Chondrocyte (in vitro differentiated cells): ENCODE data around the gene CASP4. TPM values are rescaled to one million over a fixed set of nuclear protein-coding genes. Genes with fewer than 3 reads are reported as not detected.

ENCODE experiments used
- DNase-seq: peaks from one replicate; pipeline ENCODE4 v3.0.0; 2021; ENCODE audit warnings: mixed read lengths, low spot score
- H3K27ac Mint-ChIP-seq: one replicate; pipeline ENCODE4 v1.8.0; 2021; ENCODE audit warnings: mild to moderate bottlenecking, moderate library complexity, mixed read lengths; ENCODE audit not compliant: unreplicated experiment
- H3K27me3 Mint-ChIP-seq: 2 replicates; pipeline ENCODE4 v1.8.0; 2021; ENCODE audit warnings: low read depth, mixed read lengths
- H3K36me3 Mint-ChIP-seq: 2 replicates; pipeline ENCODE4 v1.8.0; 2021; ENCODE audit warnings: low read depth, mixed read lengths
- H3K4me1 Mint-ChIP-seq: 2 replicates; pipeline ENCODE4 v1.8.0; 2021; ENCODE audit warnings: low read depth, mild to moderate bottlenecking, mixed read lengths
- H3K4me3 Mint-ChIP-seq: one replicate; pipeline ENCODE4 v1.8.0; 2021; ENCODE audit warnings: mild to moderate bottlenecking, moderate library complexity, mixed read lengths; ENCODE audit not compliant: unreplicated experiment
- H3K9me3 Mint-ChIP-seq: 2 replicates; pipeline ENCODE4 v1.8.0; 2021; ENCODE audit warnings: low read depth, mixed read lengths
- total RNA-seq: library from RNA; stranded (reverse); gene quantifications from 3 replicates; pipeline ENCODE4 v1.2.1, GENCODE V29; 2021
- TF ChIP-seq, protein P1 (sequence below): fragments of 200-600 bp; sonication (generic); IDR thresholded peaks from 2 replicates; pipeline ENCODE4 v1.5.0; 2021; ENCODE audit warnings: antibody characterized with exemption, mild to moderate bottlenecking, moderate library complexity

The CASP4 gene
- total RNA-seq, 1 donor from 2014 or later, result 1.2 TPM

DNA sequence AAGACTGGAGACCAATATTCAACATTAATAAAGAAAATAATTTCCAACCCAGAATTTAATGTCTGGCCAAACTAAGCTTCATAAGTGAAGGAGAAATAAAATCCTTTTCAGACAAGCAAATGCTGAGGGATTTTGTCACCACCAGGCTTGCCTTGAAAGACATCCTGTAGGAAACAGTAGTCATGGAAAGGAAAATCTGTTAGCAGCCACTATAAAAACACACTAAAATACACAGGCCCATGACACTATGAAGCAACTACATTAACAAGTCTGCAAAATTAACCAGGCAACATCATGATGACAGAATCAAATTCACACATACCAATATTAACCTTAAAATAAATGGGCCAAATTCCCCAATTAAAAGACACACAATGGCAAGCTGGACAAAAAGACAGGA lies 2.4 kb upstream of the CASP4 start:
- H3K4me3 Mint-ChIP-seq, result no peak overlapping the region
- no peaks in the 10 kb centered on the region for H3K27me3 Mint-ChIP-seq
- no peak for DNase-seq
- no peaks in the 10 kb centered on the region for H3K36me3 Mint-ChIP-seq
- H3K27ac Mint-ChIP-seq, result no peak overlapping the region
- peaks cover 39% of the 10 kb centered on the region for H3K9me3 Mint-ChIP-seq
- peaks cover 16% of the 10 kb centered on the region for H3K4me1 Mint-ChIP-seq
- TF ChIP-seq, protein P1, sequence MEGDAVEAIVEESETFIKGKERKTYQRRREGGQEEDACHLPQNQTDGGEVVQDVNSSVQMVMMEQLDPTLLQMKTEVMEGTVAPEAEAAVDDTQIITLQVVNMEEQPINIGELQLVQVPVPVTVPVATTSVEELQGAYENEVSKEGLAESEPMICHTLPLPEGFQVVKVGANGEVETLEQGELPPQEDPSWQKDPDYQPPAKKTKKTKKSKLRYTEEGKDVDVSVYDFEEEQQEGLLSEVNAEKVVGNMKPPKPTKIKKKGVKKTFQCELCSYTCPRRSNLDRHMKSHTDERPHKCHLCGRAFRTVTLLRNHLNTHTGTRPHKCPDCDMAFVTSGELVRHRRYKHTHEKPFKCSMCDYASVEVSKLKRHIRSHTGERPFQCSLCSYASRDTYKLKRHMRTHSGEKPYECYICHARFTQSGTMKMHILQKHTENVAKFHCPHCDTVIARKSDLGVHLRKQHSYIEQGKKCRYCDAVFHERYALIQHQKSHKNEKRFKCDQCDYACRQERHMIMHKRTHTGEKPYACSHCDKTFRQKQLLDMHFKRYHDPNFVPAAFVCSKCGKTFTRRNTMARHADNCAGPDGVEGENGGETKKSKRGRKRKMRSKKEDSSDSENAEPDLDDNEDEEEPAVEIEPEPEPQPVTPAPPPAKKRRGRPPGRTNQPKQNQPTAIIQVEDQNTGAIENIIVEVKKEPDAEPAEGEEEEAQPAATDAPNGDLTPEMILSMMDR, result no peak

DNA sequence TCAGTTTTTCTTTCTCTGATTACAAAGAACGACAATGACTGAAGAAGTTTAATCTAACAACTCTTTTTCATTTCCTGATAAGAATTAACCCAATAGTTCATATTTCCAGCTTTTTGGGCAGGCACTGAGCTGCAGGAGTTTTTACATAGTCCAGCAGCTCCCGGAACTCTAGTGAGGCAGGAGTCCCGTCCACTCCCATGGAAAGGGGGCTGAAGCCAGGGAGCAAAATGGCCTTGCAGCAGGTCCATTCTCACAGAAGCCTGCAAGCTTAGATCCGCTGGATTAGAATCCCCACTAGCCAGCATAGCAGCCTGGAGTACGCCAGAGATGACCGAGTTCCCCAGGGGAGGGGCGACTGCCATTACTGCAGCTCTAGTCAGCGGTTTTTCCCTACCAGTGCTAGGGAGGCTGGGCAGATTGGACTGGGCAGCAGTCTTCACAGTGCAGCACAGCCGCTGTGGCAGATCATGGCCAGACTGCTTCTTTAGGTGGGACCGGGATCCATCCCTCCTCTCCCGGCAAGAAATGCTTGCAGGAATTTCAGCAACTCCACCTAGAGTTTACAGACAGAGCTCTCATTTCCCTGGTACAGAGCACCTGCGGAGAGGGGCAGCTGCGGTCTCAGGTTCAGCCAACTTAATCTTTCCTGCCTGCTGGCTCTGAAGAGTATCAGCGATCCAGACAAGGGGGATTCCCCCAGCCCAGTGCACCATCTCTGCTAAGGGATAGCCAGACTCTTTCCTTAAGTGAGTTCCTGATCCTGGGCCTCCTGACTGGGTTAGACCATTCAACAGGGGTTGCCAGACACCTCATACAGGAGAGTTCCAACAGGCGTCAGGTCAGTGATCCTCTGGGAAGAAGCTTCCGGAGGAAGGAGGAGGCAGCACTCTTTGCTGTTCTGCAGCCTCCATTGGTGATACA lies 742 bp upstream of the CASP4 start:
- peaks cover 16% of the 10 kb centered on the region for H3K4me1 Mint-ChIP-seq
- H3K27me3 Mint-ChIP-seq, result no peaks in the 10 kb centered on the region

DNA sequence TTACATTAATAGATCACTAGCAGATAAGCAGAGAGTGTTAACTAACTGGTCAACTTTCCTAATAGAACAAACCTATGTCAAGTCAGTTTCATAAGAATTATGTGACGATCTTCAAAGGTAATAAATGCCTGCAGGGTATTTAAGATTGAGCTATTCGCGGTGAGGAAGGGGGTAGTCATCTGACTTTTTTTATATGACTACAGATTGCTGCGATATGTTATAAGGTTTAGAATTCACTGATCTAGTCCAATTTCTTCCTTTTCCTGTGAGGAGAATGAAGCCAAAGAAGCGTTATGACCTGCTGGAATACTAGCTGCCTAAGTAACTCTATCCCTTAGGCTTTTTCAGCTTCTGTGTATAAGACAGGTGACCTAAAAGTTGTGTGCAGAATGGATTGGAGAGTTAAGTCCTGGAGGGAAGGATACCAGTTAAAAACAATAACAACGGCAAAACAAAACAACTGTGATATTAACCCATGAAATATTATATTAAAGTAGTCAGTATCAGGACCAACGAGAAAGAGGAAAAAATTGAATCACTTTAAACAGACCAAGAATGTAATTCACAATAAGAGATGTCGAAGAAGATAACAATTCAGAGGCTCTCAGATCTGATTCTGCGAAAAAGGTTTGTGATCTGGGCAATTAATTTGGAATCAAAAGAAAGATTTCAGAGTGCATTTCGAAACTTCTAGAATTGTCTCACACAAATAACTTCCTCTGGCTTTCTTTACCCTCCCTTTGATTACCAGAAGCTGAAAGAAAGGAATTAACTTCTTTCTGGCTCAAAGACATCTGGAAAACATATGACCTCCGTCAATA lies 630 bp downstream of the CASP4 start:
- H3K27ac Mint-ChIP-seq, result peak overlapping the region; percentile 20
- peaks cover 16% of the 10 kb centered on the region for H3K9me3 Mint-ChIP-seq
- H3K4me3 Mint-ChIP-seq, result peak overlapping the region; percentile 56
- TF ChIP-seq, protein P1, result no peak
- no peaks in the 10 kb centered on the region for H3K27me3 Mint-ChIP-seq
- peaks cover 16% of the 10 kb centered on the region for H3K4me1 Mint-ChIP-seq
- no peaks in the 10 kb centered on the region for H3K36me3 Mint-ChIP-seq
- DNase-seq, result no peak

More for the DNA sequence above, 742 bp upstream of the CASP4 start:
- TF ChIP-seq, protein P1, result no peak
- no peaks in the 10 kb centered on the region for H3K36me3 Mint-ChIP-seq
- DNase-seq, result no peak
- H3K9me3 Mint-ChIP-seq, result peaks cover 26% of the 10 kb centered on the region
- no peak overlapping the region for H3K27ac Mint-ChIP-seq
- H3K4me3 Mint-ChIP-seq, result peak overlapping the region; percentile 56

DNA sequence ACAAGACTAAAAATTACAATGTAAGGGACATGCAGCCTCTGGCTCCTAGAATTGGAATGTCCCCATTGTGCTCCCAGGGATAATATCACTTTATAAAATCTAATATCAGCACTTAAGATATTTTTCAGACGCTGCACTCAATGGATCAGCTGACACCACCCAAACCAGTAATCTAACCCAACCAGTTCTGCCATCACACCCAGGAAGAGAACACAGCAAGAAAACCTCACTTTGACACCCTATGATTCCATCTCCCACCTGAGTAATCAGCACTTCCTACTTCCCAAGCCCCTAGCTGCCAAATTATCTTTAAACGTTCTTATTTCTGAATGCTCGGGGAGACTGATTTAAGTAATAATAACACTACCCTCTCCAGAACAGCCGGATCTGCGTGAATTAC lies 2.6 kb downstream of the CASP4 start:
- DNase-seq, result no peak
- Mint-ChIP-seq H3K27me3 (no peaks in the 10 kb centered on the region), H3K27ac (no peak overlapping the region), H3K9me3 (peaks cover 8% of the 10 kb centered on the region), H3K4me3 (no peak overlapping the region), H3K4me1 (peaks cover 16% of the 10 kb centered on the region), H3K36me3 (no peaks in the 10 kb centered on the region)
- TF ChIP-seq, protein P1, result no peak

DNA sequence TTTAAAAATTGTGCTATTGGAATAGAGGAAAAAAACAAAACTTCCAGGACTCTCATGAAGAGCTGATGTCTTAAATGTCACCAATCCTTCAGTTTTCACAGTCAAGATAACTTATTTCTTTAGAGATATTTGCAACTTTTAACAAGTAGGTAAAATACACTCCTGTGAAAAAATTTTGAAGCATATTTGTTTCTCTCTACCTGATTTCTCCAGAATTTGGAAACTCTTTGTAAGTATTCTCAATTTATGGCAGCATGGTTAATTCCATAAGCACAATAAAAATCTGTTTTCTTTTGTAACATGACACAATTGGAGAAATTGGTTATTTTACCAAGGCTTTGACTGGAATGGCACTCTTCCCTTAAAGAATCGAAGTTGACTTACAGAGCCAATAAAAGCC lies 4.1 kb downstream of the CASP4 start:
- Mint-ChIP-seq H3K36me3 (no peaks in the 10 kb centered on the region), H3K4me3 (no peak overlapping the region), H3K4me1 (peaks cover 16% of the 10 kb centered on the region), H3K9me3 (peaks cover 3% of the 10 kb centered on the region), H3K27me3 (no peaks in the 10 kb centered on the region), H3K27ac (no peak overlapping the region)
- DNase-seq, result no peak
- TF ChIP-seq, protein P1, result no peak
